ENCODE measurements around the gene KCNIP4. TPM values are rescaled to one million over a fixed set of nuclear protein-coding genes. Genes with fewer than 3 reads are reported as not detected.

KCNIP4 gene
- total and polyA plus RNA-seq, 9 of the 15 experiments (the other 6 are each of a cell fraction or from before 2014, with no cell fraction given) = 0.25 to 0.41 TPM; not detected in 7

GRCh38 chr4:21552455-21552854 lies 396.1 kb downstream of the KCNIP4 start:
- intact Hi-C loops (cut with micrococcal nuclease) = no loop called here
- Histone ChIP-seq H3K4me3 (no peak overlapping the region), H3K4me2 (ENCODE audit: insufficient read depth, low read length) (no peak overlapping the region), H4K20me1 (replicated peaks; ENCODE audit: control insufficient read depth, insufficient read depth, low read length) (no peaks in the 10 kb centered on the region), H3K4me1 (replicated peaks in 1 of 2; ENCODE audit: control insufficient read depth in 2 of 2, insufficient read depth in 2 of 2, low read length in 2 of 2) (no peaks in the 10 kb centered on the region), H2AFZ (ENCODE audit: low read depth, low read length) (no peak overlapping the region), H3K79me2 (ENCODE audit: control insufficient read depth, insufficient read depth, low read length) (no peaks in the 10 kb centered on the region), H3K27me3 (ENCODE audit: control insufficient read depth in 2 of 2, insufficient read depth in 2 of 2, low read length in 2 of 2) (no peaks in the 10 kb centered on the region), H3K36me3 (ENCODE audit: control insufficient read depth, insufficient read depth, low read length) (no peaks in the 10 kb centered on the region), H3K9me1 (ENCODE audit: control insufficient read depth, insufficient read depth, low read length) (no peaks in the 10 kb centered on the region), H3K27ac (ENCODE audit: extremely low read depth, low read depth, low read length) (no peak overlapping the region), H3K9ac (ENCODE audit: insufficient read depth in 1 of 2, low read depth in 2 of 2, low read length in 2 of 2) (no peak overlapping the region), H3K9me3 (replicated peaks; ENCODE audit: control insufficient read depth, insufficient read depth, low read depth, low read length) (no peaks in the 10 kb centered on the region)
- DNase-seq (ENCODE audit: extremely low read depth in 1 of 4, low spot score in 3 of 4) = no peak
- no TSS peak for BruUV-seq (replicated peaks)
- no peak for ATAC-seq
- no peak for TF ChIP-seq SIN3A (IDR thresholded peaks at IDR 0.05; ENCODE audit: borderline replicate concordance in 2 of 2, control insufficient read depth in 1 of 2, low read depth in 2 of 2, low read length in 2 of 2)
- TF ChIP-seq, protein P1, sequence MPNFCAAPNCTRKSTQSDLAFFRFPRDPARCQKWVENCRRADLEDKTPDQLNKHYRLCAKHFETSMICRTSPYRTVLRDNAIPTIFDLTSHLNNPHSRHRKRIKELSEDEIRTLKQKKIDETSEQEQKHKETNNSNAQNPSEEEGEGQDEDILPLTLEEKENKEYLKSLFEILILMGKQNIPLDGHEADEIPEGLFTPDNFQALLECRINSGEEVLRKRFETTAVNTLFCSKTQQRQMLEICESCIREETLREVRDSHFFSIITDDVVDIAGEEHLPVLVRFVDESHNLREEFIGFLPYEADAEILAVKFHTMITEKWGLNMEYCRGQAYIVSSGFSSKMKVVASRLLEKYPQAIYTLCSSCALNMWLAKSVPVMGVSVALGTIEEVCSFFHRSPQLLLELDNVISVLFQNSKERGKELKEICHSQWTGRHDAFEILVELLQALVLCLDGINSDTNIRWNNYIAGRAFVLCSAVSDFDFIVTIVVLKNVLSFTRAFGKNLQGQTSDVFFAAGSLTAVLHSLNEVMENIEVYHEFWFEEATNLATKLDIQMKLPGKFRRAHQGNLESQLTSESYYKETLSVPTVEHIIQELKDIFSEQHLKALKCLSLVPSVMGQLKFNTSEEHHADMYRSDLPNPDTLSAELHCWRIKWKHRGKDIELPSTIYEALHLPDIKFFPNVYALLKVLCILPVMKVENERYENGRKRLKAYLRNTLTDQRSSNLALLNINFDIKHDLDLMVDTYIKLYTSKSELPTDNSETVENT (CRISPR knock-in tag; IDR thresholded peaks at IDR 0.05) = no peak
- no peak for TF ChIP-seq MAFK (IDR thresholded peaks at IDR 0.05; ENCODE audit: low read length)
- TF ChIP-seq ZNF324 (CRISPR knock-in tag; IDR thresholded peaks at IDR 0.05) = no peak
- no peak for TF ChIP-seq GTF2E2 (tag; IDR thresholded peaks at IDR 0.05)
- no peak for TF ChIP-seq CBX1 (IDR thresholded peaks at IDR 0.05; ENCODE audit: low read depth)
- no peak for TF ChIP-seq MTA2 (IDR thresholded peaks at IDR 0.05; ENCODE audit: low read depth)
- TF ChIP-seq RHOXF2B (CRISPR knock-in tag; conservative IDR thresholded peaks at IDR 0.05) = no peak
- TF ChIP-seq ZNF507 (tag; conservative IDR thresholded peaks at IDR 0.05) = no peak
- no peak for TF ChIP-seq ZNF212 (CRISPR knock-in tag; IDR thresholded peaks at IDR 0.05)
- no peak for TF ChIP-seq BCOR (IDR thresholded peaks at IDR 0.05)
- no peak for FAIRE-seq
- POLR2A ChIA-PET = no interaction called here
- CTCF ChIA-PET (ENCODE audit: low intra/inter-chr PET ratio) = no interaction called here
- in situ Hi-C loops (cut with MboI) = no loop called here
- WGBS (ENCODE audit: insufficient coverage, low coverage, missing lambda C conversion rate) = 0% methylated on average over 1 of the region's 1 CpG
